ENCODE measurements around the gene RGS19. TPM values are rescaled to one million over a fixed set of nuclear protein-coding genes. Genes with fewer than 3 reads are reported as not detected.

The RGS19 gene
- polyA plus RNA-seq, 3 donors: 3.8 to 5.4 (median 4.8) TPM

DNA sequence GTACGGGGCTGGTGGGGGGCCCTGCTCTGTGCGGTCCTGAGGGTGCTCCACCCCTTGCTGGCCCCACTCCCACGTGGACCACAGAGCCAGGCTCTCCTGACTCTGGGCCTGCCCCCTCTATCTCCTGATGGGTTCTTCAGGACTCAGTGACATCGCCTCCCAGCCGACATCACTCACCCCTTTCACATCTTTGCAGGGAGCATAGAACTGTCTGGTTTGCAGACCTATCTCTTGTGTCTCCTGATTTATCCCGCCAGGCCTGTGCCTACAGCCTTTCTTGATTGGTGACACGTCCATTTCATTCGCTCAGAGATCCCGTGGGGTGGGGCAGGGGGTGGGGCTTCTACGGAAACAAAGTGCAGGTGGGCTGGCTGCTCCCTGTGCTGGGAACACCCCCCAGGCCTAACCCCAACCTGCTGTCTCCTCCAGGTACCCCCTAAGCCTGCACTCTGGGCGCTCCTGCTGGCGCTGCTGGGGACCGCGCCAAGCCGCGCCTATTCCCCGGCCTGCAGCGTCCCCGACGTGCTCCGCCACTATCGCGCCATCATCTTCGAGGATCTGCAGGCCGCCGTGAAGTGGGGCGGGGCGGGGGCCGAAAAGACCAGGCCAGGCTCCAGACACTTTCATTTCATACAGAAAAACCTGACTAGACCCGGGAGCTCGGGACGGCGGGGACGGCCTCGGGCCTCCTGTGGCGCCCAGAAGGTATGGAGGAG lies 41.7 kb downstream of the RGS19 start:
- DNase-seq (ENCODE audit: low read depth in 3 of 3, low spot score in 2 of 3): no peak

DNA sequence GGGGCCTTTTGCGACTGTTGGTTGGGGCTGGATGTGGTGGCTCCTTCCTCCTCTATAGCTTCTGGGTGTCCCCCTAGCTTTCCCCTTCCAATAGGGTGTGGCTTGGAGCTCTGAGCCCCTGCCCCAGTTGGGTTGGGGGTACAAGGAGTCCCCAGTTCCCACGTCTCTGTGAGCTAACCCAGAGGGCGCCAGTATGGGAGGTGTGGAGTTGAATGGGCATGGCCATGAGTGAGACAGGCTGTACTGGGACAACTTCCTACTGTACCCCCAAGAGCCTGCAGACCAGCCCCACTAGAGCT lies 42.2 kb downstream of the RGS19 start:
- no peak for DNase-seq (ENCODE audit: low read depth in 3 of 3, low spot score in 2 of 3)

GRCh38 chr20:64036346-64037198 lies 42.7 kb downstream of the RGS19 start:
- no peak for DNase-seq (ENCODE audit: low read depth in 3 of 3, low spot score in 2 of 3)

DNA sequence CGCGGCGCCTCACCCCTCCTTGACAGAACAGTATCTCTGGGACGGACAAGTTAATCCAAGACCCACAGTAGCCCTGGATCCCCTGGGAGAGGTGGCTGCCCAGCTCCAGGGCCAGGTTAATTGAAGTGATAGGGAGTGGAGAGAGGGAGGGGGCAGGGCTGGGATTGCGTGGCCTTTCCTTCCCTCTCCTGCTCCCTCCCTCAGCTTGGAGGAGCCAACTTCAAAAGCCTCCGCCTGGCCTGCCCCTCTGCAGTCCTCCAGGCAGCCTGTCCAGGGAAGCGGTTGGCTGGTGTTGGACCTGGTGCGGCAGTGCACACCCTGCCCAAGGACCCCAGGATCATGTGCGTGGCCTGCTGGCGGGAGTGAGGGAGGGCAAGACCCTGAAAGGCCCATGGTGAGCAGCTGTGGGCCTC lies 43.4 kb downstream of the RGS19 start, which contains the start of gene C20orf204:
Gene C20orf204 (plus strand): TSS at position 250 of the 413 bp plus-strand sequence. CDS start 142 bp downstream, at position 392.
- DNase-seq (ENCODE audit: low read depth in 3 of 3, low spot score in 2 of 3): no peak

DNA sequence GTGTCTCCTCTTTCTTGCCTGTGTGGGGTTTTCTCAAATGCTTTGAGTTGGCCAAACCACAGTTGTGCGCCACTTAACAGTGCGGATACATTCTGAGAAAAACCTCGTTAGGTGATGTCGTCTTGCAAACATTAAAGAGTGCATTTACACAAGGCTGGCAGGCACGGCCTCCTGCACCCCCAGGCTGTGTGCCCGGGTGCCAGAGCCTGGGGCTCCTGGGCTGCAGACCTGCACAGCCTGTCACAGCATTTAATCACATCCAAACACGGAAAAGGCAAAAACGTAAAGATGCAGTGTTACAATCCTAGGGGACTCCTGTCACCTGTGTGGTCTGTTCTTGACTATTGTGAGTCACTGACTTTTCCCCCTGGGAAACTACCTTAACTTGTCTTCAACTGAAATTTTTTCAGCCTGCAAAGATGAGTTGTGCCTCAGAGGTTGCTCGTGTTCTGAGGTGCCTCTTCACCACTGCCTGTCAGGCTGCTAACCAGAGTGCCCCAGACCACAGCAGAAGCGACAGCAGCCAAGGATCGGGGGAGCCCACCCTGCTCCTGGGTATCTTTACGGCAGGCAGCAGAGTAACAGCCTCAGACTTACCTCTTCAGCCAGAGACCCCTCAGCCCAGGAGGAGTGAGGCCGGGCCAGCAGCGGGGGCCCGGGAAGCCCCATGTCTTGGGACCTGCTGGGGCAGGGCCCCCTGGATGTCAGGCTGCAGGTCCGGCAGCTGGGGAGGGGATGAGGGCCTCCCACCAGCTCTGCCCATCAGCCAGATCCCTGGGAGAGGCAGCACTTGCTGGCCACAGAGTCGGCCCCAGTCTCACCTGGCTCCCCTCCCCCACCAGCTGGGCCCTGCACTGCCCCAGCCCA lies 44.0 kb downstream of the RGS19 start:
- DNase-seq (ENCODE audit: low read depth in 3 of 3, low spot score in 2 of 3): no peak

DNA sequence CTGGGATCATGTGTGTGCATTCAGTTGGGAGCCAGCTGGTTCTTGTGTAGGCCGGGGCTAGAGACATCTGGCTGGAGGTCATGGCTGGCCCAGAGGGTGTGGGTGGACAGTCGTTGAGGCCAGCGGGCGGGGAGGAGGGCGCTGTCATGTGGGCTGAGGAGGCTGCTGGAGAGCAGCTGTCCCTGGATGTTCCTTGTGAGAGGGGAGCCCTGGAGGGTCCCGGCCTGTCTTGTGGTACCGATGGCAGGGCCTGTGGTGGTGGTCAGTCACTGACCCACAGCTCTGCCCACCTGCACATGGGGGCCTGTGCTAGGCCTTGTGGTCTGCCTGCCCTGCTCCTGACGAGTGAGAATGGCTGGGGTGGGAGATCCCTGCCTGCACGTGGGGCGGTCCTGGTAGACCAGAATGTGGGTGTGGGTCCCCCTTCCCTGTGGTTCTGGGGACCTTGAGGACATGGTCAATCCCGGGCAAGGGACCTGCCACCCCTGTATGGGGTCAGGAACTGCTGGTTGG lies 45.3 kb downstream of the RGS19 start:
- no peak for DNase-seq (ENCODE audit: low read depth in 3 of 3, low spot score in 2 of 3)

- DNase-seq (ENCODE audit: low read depth in 3 of 3, low spot score in 2 of 3): no peak
These were observed 46.4 kb downstream of the RGS19 start for GRCh38 chr20:64032706-64033624.

- no peak for DNase-seq (ENCODE audit: low read depth in 3 of 3, low spot score in 2 of 3)
These were observed 47.5 kb downstream of the RGS19 start for GRCh38 chr20:64031822-64032314.

DNA sequence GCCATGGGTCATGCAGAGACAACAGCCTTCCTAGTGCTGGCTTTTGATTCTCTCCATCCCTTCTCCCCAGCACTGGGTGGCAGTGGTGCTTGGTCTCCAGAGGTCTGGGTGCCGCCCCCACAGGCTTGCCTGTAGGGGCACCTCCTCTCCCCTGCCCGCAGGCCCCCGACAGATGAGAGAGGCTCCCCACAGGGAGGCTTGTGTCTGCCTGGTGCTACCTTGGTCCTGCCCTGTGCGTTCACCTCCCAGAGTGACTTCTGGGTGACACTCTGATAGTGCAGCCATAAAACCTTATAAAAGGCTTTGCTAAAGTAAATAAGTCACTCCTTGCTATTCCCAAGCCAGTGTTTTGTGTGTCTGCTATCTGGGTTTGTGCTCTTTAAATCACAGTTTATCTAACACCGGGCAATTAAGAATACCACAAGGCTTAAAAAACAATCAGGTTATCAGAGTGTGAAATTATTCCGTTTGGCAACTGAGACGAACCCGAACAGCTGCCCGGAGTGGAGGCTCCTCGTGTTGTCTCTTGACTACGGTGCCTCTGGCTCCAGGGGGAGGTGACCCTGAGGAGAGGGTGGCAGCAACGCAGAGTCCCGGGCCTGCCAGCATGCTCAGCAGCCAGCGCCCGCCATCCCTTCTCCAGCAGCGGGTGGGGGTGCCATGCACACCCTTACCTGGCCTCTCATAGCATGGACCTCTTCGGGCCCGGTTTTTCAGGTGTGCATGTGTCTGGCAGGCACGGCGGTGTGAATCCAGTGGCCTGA lies 48.8 kb downstream of the RGS19 start:
- no peak for DNase-seq (ENCODE audit: low read depth in 3 of 3, low spot score in 2 of 3)

GRCh38 chr20:64029293-64030117 lies 49.8 kb downstream of the RGS19 start:
- DNase-seq (ENCODE audit: low read depth in 3 of 3, low spot score in 2 of 3): no peak

GRCh38 chr20:64027981-64028685 lies 51.2 kb downstream of the RGS19 start:
- no peak for DNase-seq (ENCODE audit: low read depth in 3 of 3, low spot score in 2 of 3)

- no peak for DNase-seq (ENCODE audit: low read depth in 3 of 3, low spot score in 2 of 3)
These were observed 53.4 kb downstream of the RGS19 start for GRCh38 chr20:64025826-64026412.

- DNase-seq (ENCODE audit: low read depth in 3 of 3, low spot score in 2 of 3): no peak
These were observed 54.1 kb downstream of the RGS19 start for GRCh38 chr20:64025101-64025825.

DNA sequence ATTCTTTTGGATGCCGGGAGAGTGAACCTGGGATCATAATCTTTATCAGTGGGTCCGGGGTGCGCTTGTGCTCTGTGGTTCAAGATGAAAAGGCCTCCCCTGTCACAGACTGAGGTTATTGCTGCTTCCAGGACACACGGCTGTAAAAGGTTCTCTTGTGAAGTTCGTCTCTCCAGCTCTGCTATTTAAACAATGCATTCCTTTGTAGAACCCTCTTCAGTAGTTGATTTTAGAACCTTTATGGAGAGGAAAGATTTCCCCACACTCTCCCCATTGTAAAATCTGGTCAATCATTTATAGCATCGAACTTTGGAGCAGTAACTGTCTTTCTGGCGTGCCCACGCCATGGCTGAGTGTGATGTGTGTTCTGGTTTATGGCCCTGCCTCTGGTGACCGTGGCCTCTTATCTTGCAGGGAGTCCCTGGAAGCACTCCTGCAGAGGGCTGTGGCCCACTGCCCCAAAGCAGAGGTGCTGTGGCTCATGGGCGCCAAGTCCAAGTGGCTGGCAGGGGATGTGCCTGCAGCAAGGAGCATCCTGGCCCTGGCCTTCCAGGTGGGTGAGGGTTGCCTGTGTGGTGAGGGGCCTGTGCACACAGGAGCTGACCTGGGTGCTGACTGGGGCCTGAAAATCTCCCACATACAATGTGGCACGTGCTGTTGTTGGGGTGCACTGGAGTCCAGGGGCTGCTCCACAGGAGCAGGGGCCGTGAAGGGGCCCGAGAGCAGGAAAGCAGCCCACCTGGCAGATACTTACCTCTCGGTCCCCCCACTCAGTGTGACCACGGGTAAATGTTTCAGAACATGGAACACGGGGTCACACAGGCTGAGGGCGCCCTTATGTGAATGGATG lies 55.0 kb downstream of the RGS19 start:
- no peak for DNase-seq (ENCODE audit: low read depth in 3 of 3, low spot score in 2 of 3)

- no peak for DNase-seq (ENCODE audit: low read depth in 3 of 3, low spot score in 2 of 3)
These were observed 55.8 kb downstream of the RGS19 start for GRCh38 chr20:64023361-64024140.
